Uterus (tissue), 4 donors: ENCODE measurements around the gene ZNF891. TPM values are rescaled to one million over a fixed set of nuclear protein-coding genes. Genes with fewer than 3 reads are reported as not detected.

Experiments used
- DNase-seq, 2 donors: peaks; one replicate each; pipeline ENCODE4 v3.0.0-alpha.2; 2019 to 2020
- H3K27ac ChIP-seq, 2 donors: fragments of 200-600 bp; sonication (generic); 1 replicate in 1 of 2; 2 replicates in 1 of 2; pipeline ENCODE4 v1.5.1; 2016 to 2018
- H3K27me3 ChIP-seq, 2 donors: fragments of 200-600 bp; sonication (generic); one replicate each; pipeline ENCODE4 v1.5.1; 2018 to 2019; ENCODE audit warnings: control low read depth in 1 of 2
- H3K36me3 ChIP-seq, 2 donors: fragments of 200-600 bp; sonication (generic); one replicate each; pipeline ENCODE4 v1.5.1; 2019; ENCODE audit warnings: control low read depth in 1 of 2
- H3K4me1 ChIP-seq, 2 donors: fragments of 200-600 bp; sonication (generic); one replicate each; pipeline ENCODE4 v1.5.1; 2018 to 2019; ENCODE audit warnings: control low read depth in 1 of 2
- H3K4me3 ChIP-seq, 2 donors: fragments of 200-600 bp; sonication (generic); 1 replicate in 1 of 2; 2 replicates in 1 of 2; pipeline ENCODE4 v1.5.1; 2018 to 2019; ENCODE audit warnings: mild to moderate bottlenecking in 1 of 2
- H3K9me3 ChIP-seq, 2 donors: fragments of 200-600 bp; sonication (generic); one replicate each; pipeline ENCODE4 v1.5.1; 2019; ENCODE audit warnings: control low read depth in 1 of 2
- POLR2A ChIP-seq, 2 donors: fragments of 450-650 bp; IDR thresholded peaks; one replicate each; pipeline ENCODE4 v1.6.1; 2016; ENCODE audit warnings: antibody characterized with exemption in 2 of 2, mild to moderate bottlenecking in 1 of 2, moderate library complexity in 1 of 2
- intact Hi-C: fragments of 100-400 bp; cut with DNase I; formaldehyde crosslinking; loops from one replicate; pipeline ENCODE4 v1.15.1; 2023; ENCODE audit warnings: low total_unique reads
- total RNA-seq, 4 donors: library from RNA; depleted of rRNA in 3 of 4; stranded (reverse); fragments of >200 nt in 3 of 4; gene quantifications; one replicate each; pipeline versions ENCODE4 v1.1.0 to v1.2.4, GENCODE V29; 2014 to 2023
- TF ChIP-seq, protein P1 (sequence below), 4 experiments: fragments of 200-600 bp in 2 of 4; fragments of 450-650 bp in 2 of 4; sonication (generic) in 2 of 4; IDR thresholded peaks; one replicate each; pipeline ENCODE4 v1.5.1; 2016 to 2019; ENCODE audit warnings: antibody characterized with exemption in 4 of 4, mild to moderate bottlenecking in 2 of 4, moderate library complexity in 1 of 4
- donor health status: DM: yes; HTN: yes; CAD: no.

ZNF891 gene
- total RNA-seq: 1 to 10 TPM; 4.1 to 9.8 (median 6.8) TPM

DNA sequence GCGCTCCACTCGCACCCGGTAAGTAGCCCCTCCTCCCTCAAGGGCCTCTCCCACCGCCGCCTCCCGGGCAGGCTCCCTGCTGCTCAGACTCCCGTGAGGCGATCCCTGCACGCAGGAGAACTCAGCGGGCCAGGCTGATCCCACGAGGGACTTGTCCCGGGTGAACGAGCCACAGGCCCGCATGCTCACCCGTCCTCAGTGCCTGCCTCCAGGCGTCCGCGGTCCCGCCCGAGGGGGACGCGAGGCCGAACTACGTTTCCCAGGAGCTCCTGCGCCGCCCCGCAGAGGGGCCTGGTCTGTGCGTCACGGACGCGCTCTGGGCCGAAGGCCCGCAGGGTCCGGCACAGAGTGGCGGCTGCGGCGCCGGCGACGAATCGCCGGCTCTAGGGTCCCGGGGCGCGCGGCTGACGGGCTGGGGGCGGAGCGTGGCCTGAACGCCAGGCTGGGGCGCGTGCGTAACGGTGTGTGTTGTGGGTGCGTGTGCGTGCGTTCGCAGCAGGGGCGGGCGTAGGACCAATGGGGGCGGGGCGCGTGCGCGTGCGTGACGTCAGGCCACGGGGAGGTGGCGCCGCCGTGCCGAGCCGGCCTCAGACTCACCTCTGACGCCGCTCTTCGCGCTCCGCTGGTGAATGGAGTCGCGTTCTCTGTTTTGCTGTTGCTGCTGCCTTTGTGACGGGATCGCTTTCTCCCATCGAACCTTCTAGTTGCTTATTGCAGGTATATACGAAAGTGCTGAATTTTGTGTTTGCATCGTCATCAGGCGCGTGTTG is at the start of gene ZNF891, which contains the start of gene ZNF10:
TSS of gene ZNF891 (minus strand) at position 237 of the 770 bp plus-strand sequence. CDS start 8,356 bp downstream, outside the sequence.
TSS of gene ZNF10 (plus strand) at position 590 of the 770 bp plus-strand sequence. CDS start 13,866 bp downstream, outside the sequence.
- no peaks in the 10 kb centered on the region for H3K27me3 ChIP-seq
- H3K27ac ChIP-seq: peak within 1 kb of the TSS; percentile 85 to 94
- peak; percentile 96 to 97 for DNase-seq
- peak within 1 kb of the TSS; percentile 65 to 88 for H3K4me3 ChIP-seq
- intact Hi-C loops: no loop called here
- TF ChIP-seq, protein P1, sequence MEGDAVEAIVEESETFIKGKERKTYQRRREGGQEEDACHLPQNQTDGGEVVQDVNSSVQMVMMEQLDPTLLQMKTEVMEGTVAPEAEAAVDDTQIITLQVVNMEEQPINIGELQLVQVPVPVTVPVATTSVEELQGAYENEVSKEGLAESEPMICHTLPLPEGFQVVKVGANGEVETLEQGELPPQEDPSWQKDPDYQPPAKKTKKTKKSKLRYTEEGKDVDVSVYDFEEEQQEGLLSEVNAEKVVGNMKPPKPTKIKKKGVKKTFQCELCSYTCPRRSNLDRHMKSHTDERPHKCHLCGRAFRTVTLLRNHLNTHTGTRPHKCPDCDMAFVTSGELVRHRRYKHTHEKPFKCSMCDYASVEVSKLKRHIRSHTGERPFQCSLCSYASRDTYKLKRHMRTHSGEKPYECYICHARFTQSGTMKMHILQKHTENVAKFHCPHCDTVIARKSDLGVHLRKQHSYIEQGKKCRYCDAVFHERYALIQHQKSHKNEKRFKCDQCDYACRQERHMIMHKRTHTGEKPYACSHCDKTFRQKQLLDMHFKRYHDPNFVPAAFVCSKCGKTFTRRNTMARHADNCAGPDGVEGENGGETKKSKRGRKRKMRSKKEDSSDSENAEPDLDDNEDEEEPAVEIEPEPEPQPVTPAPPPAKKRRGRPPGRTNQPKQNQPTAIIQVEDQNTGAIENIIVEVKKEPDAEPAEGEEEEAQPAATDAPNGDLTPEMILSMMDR (IDR thresholded peaks at IDR 0.05): no peak
- TF ChIP-seq POLR2A (IDR thresholded peaks at IDR 0.05): peak; percentile 76 to 78
- no peaks in the 10 kb centered on the region for H3K4me1 ChIP-seq
- H3K36me3 ChIP-seq: no peaks in the 10 kb centered on the region
- peaks cover 0 to 54% of the 10 kb centered on the region in 2 donors for H3K9me3 ChIP-seq

GRCh38 chr12:133174901-133175300 is 44.8 kb upstream of the ZNF891 start:
- no peaks in the 10 kb centered on the region for H3K4me1 ChIP-seq
- H3K36me3 ChIP-seq: no peaks in the 10 kb centered on the region
- intact Hi-C loops: no loop called here
- no peak for DNase-seq
- H3K27ac ChIP-seq: no peak overlapping the region
- H3K27me3 ChIP-seq: no peaks in the 10 kb centered on the region
- no peak overlapping the region for H3K4me3 ChIP-seq
- no peak for TF ChIP-seq POLR2A (IDR thresholded peaks at IDR 0.05)
- TF ChIP-seq, protein P1 (IDR thresholded peaks at IDR 0.05): no peak
- no peaks in the 10 kb centered on the region for H3K9me3 ChIP-seq

DNA sequence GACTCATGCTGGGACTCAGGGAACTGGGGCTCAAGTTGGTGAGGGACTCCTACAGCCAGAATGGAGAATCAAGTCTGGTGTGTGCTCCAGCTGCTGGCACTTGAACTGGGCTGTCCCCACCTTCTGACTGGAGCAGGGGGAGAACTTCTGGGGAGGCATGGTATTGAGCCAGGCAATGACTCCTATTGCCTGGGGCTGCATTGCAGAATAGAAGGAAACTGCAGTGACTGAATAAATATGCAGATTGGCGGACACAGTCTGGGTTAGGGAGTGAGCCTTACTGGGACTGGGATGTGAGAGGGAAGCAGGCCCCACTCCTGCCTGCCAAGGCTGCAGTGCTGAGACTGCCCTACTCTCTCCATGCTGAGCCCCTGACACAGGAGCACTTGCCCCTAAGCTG is 42.4 kb upstream of the ZNF891 start:
- Histone ChIP-seq H3K36me3 (no peaks in the 10 kb centered on the region), H3K4me1 (no peaks in the 10 kb centered on the region), H3K27ac (no peak overlapping the region), H3K9me3 (no peaks in the 10 kb centered on the region), H3K27me3 (no peaks in the 10 kb centered on the region), H3K4me3 (no peak overlapping the region)
- intact Hi-C loops: no loop called here
- no peak for DNase-seq
- TF ChIP-seq POLR2A (IDR thresholded peaks at IDR 0.05): no peak
- TF ChIP-seq, protein P1 (IDR thresholded peaks at IDR 0.05): no peak

- intact Hi-C loops: no loop called here
- Histone ChIP-seq H3K27me3 (no peaks in the 10 kb centered on the region), H3K27ac (no peak overlapping the region), H3K4me3 (no peak overlapping the region), H3K36me3 (no peaks in the 10 kb centered on the region), H3K9me3 (peaks cover 0 to 23% of the 10 kb centered on the region in 2 donors), H3K4me1 (no peaks in the 10 kb centered on the region)
- TF ChIP-seq POLR2A (IDR thresholded peaks at IDR 0.05): no peak
- DNase-seq: no peak
Measured at GRCh38 chr12:133165776-133166175, 35.7 kb upstream of the ZNF891 start.

- intact Hi-C loops: no loop called here
- no peak for TF ChIP-seq POLR2A (IDR thresholded peaks at IDR 0.05)
- TF ChIP-seq, protein P1 (IDR thresholded peaks at IDR 0.05): no peak
- no peak for DNase-seq
- Histone ChIP-seq H3K27ac (no peak overlapping the region), H3K4me1 (no peaks in the 10 kb centered on the region), H3K4me3 (no peak overlapping the region), H3K36me3 (no peaks in the 10 kb centered on the region), H3K27me3 (no peaks in the 10 kb centered on the region), H3K9me3 (peaks cover 0 to 85% of the 10 kb centered on the region in 2 donors)
Measured at GRCh38 chr12:133156125-133156690, 26.1 kb upstream of the ZNF891 start.
